ENCODE data around the gene GAREM1.
A peak's percentile ranks its signal among the peaks of the same experiment; 100 is the strongest.
"Not testable (repeated sequence)": the region's sequence is repeated elsewhere in the genome, so short reads cannot be mapped to it uniquely, and the experiment has no call there.

GAREM1 gene

DNA sequence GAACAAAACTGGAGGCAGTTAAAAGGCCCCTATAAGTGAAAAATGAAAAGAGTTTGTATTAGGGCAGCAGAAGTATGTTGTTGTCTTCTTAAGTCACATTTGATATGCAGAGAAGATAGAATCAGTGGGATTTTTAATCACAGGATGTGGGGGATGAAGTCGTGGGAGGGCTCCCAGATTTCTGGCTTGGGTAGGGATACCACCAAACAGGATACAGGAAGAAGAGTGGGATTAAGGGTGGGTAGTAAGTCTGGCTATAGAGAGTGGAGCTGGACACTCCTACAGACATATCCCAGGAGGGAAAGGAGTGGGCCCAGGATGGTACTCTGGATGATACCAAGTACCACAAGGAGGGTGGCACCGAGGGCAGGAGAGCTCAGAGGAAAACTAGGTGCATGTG is 99.3 kb downstream of the GAREM1 start:
- DNase-seq (ENCODE audit: low read depth, low spot score): no peak

DNA sequence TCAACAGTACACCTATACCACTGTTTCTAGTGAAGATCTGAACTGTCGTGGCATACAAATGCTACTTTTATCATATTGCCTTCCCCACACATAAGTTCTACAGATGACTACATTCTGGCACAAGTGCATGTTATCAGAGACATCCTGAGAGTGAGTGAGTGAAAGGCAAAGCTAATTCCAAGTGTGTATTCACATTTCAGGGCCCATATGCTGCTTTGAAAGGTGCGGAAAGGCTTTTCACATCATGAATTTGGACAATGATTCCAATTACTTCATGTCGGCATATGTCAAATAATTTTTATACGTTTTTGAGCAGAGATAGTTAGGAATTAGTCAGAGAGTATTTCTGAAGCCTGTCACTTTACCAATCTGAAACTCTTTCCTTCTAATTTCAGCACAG is 101.7 kb downstream of the GAREM1 start:
- no peak for DNase-seq (ENCODE audit: low read depth, low spot score)

DNA sequence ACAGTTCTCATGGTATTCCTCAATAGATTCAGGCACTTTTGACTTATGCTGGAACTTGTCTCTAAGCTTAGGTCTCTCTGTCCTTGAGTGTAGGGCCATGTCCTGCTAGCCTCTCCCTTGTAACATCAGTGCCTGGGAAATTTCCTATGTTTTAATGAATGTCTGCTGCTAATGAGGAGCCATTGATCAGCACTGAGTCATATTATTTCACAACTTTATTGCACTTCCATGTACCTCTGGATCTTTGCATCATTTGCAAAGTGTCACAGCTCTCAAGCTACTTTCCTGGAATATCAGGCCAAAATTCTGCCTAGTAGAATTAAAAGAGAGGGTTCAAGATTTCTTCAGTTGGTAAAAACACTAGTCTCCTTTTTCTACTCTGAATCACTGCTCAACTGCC is 102.5 kb downstream of the GAREM1 start:
- no peak for DNase-seq (ENCODE audit: low read depth, low spot score)

DNA sequence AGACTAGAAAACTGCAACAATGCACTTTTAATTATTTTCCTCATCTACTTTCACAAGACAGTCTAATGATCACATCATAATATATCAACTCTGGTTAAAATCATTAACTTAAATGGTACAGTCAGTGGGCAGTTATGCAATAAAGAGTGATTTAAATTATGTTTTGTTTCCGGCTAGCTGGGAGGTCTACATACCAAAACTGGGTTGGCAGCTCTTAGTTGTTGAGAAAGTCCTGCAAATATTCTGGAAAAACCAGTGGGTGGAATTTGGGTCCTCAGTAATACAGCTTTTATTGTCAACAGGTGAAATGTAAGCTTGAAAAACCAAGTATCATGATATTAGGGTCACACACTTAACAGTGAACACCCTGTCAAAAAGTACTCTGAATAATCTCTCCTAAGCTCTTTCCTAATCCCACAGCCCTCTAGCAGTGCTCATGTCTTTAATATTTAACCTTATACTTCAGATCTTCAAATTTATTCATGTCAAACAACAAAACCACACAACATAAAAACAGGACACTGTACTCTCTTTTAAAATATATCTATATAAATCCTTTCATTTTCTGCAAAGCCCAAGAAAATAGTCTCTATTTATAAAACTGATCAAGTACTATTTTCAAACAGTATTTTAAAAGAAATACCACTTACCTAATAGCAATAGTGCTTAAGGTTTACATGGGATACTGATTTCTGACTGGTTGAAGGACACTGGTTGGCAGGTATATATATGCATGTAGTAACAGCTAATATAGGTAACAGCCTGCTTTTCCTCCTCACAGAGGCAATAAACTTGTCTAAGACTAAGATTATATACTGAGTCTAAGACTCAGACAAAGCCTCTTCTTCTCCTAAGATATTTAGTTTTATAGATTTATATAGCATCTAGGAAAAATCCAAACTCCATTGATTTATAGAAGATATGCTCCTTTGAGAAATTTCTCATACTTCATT is 103.8 kb downstream of the GAREM1 start:
- peak; percentile 28 for DNase-seq (ENCODE audit: low read depth, low spot score)

DNA sequence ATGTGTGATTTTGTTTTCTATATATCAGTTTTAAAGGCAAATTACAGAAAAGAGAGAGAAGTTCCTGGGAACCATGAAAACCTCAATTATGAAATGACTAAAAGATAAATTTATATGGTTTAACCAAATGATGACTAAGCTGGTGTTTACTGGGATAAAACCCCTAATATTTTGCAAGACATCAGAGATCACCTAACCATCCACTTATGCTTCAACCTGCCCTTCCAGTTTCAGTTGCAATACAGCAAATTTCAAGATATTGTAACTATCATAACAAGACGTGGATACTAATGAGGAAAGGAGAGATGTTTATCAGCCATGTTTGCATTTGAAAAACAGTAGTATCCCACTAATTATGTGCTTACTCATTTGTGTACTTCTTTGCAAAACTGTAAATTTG is 108.2 kb downstream of the GAREM1 start:
- no peak for DNase-seq (ENCODE audit: low read depth, low spot score)

DNA sequence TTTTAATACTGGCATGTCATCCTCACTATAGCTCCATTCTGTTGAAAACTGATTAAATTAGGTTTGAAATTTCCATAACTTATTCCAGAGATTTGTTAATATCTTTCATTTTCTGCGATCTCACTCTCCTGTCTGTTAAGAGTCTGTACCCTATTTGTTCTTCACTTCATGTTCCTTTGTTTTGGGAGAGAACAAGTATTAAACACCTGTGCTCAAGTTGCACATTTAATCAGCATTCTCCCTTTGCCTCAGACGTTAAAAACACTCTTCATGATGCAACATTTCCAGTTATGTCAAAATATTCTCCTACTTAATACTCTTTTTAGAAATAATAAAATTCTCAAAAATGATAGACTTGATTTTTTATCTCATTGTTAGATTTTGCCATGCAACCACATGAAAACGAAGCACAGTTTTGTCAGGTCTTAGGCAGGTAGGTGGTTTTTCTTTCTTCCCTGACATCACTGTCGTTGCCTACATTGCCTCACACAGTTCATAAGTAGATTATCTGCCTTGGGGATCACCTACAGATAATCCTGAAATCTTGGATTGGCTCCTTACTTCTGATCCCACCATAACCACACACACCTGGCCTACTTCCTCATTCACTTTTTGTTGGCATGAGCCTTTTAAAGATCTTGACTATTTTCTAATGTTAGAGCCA is 109.9 kb downstream of the GAREM1 start:
- no peak for DNase-seq (ENCODE audit: low read depth, low spot score)

DNA sequence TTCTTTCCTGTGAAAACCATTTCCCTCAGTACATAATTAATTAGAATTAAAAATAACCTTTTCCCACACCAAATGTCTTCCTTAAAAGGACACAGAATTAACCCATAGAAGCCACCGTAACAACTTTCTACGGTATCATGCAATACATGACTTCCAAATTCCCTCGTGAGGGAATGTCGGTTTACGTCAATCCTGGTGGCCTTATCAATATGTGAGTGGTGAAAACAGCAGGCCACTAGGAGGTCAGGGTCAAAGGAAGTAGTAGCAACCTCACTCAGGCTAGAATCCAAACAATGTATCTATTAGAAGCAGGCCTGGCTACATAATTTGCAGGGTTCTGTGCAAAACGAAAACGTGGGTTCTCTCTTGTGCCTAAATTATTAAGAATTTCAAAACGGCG is 112.2 kb downstream of the GAREM1 start:
- DNase-seq (ENCODE audit: low read depth, low spot score): no peak

DNA sequence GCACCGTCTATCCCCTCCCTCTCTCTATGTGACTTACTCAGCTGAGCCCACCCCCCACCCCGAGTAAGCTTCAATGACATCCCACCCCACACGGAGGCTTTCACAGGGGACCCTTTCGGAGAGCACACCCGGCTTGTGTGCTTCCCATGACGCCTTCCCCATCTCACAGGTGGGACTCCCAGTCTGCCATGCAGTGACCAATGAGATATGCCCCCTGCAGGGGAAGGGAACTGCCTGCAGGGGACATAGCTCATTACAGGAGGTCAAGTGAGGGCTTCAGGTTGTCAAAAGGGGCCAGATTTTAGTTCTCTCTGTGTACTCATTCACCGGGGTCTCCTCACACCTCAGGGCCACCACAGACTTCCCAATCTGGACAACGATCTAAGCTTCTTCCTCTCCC is 112.6 kb downstream of the GAREM1 start:
- no peak for DNase-seq (ENCODE audit: low read depth, low spot score)

DNA sequence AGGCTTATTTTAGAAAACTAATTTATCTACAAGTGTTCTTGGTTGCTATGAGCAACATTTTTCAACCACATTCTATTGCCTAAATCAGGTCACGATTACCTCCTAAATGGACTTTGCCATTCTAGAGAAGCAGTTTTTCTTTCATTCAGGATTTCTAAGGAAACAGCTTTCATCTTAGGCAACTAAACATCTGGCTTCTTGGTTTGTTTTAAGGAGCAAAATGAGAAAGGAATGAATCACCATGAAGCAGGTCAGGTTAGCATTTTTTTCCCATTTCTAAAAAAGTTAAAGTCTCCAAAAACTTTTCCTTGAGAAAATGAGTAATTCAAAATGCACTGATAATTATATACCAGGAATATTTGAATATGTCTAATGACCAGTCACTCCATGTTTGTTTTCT is 114.8 kb downstream of the GAREM1 start:
- DNase-seq (ENCODE audit: low read depth, low spot score): no peak

DNA sequence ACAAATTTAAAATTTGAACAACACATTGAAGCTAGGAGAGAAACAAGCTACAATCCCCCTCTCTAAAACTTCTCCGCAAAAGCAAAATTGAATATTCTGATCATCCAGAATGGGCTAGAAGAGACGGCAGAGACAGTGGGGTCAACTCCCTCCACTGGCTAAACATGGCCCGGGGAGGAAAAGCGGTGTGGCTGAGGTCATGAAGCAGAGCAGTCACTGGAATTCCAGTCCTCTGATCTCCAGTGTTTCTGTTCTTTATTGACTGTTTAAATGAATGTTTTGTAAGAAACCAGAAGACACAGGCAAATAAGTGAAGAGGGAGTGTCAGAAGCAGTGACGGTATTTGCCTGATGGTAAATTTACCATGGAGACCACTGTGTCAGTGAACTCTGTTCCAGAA is 116.2 kb downstream of the GAREM1 start:
- no peak for DNase-seq (ENCODE audit: low read depth, low spot score)

DNA sequence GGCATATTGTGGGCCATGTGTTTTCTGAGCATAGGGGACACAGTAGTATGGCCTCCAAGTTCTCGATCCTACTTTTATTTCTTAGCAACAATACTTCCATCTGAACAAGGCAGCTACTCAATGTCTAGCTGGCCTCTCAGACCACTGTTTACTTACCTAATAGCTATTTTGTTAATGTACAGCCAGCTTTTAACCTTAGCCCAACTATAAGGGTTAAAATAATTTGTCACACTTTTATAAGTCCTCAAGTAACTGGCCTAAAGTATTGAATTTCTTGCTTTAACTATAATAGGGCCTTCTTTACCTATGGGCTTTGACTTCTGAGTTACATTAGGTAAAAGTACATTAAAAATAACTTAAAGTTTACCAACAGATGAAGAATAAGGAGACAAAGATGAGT is 117.4 kb downstream of the GAREM1 start:
- DNase-seq (ENCODE audit: low read depth, low spot score): no peak

DNA sequence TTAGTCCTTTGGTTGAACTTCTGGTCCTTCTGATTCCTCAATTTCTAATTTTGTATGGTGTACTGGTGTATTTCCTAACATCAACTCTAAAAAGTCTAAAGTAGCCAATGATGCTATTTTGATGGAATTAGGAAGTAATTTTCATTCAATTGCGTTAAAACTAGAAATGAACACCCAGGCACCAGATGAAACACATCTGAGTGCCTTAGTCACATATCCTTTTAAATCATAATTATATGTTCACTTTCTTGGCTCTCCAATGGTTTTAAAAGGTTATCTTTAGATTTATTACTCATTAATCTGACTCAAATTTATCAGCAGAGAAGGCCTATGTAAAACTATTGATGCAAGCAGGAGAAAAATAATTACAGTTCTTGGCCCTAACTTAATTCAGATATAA is 119.7 kb downstream of the GAREM1 start:
- peak; percentile 20 for DNase-seq (ENCODE audit: low read depth, low spot score)

DNA sequence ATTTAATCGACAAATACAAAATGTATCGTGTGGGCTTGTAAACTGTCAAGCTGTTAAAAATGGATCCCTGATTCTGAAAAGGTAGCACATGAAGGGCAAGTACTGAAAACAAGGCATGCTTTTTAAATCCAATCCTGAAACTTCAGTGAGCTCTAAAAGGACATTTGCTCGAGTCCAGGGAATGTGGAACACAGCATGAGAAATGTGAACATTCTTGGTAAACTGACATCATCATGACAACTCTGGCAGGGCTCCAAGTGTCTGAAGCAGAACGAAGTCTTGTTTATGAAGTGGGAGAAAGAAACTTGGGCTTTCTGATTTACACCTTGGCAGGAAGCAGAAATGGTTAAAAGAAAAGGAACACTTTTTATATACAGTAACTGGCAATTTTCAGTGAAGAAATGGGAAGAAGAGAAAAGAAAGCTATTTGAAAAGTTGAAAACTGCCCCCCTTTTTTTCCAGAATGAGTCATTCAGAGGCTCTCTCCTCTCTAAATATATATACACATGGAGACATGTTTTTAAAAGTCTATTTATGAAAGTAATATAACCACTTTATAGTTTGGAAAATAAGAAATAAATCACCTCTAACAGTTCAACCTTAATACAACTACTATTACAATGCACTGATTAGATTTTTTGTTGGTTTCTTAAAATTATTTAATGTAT is 120.8 kb downstream of the GAREM1 start:
- peak; percentile 98 for DNase-seq (ENCODE audit: low read depth, low spot score)

DNA sequence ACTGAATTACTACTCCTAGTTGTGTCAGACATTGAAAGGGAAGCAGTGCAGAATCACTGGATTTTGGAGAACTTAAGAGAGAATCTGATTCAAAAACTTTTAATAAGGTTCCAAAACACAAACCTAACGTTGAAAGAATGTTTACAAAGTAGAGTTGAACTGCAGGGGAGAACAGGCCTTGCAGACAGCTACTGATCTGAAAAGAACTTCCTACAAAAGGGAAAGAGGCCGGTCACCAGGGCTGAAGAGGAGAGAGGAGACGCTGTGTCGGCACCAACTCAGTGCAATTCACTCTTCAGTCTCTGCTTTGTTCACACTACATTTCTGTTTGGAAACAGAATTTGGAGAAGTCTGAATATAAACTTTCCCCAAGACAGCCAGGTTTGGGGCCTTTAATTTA is 124.0 kb downstream of the GAREM1 start:
- DNase-seq (ENCODE audit: low read depth, low spot score): peak; percentile 66

DNA sequence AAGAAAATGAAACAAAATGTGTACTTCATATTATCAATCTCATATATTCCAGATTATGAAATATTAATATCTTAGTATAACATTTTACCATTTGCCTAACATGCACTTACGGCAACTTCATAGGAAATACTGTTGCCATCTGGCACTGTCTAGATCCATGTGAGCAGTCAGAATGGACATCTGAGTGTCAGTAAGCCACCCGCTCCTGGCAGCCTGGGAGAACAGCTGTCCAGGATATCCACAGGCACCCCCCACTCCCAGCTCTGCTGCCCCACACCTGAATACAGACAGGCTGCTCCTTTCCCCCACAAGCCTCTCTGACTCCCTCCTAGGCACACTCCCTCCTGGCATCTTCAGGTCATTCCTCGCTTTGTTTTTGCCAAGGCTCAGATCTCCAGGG is 127.0 kb downstream of the GAREM1 start:
- DNase-seq (ENCODE audit: low read depth, low spot score): no peak

DNA sequence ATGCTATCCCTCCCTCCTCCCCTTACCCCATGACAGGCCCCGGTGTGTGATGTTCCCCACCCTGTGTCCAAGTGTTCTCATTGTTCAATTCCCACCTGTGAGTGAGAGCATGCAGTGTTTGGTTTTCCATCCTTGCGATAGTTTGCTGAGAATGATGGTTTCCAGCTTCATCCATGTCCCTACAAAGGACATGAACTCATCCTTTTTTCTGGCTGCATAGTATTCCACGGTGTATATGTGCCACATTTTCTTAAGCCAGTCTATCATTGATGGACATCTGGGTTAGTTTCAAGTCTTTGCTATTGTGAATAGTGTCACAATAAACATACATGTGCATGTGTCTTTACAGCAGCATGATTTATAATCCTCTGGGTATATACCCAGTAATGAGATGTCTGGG is 129.6 kb downstream of the GAREM1 start:
- not testable (repeated sequence) for DNase-seq (ENCODE audit: low read depth, low spot score)

DNA sequence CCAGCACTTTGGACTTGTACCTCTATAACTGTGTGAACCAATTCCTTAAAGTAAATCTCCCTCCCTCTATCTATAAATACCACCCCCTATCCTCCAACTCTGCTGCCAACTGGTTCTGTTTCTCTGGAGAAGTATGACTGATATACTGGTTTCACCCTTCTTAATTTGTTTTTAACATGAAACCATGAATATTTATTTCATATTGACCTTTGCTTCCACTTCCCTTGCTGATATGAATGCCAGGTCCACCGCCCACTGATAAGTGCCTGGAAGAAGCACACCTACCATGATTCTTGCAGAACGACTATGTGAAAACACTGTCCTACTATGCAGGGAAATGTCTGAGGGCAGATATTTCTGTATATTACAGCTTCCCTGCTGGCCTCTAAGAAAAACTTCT is 131.6 kb downstream of the GAREM1 start:
- DNase-seq (ENCODE audit: low read depth, low spot score): no peak

DNA sequence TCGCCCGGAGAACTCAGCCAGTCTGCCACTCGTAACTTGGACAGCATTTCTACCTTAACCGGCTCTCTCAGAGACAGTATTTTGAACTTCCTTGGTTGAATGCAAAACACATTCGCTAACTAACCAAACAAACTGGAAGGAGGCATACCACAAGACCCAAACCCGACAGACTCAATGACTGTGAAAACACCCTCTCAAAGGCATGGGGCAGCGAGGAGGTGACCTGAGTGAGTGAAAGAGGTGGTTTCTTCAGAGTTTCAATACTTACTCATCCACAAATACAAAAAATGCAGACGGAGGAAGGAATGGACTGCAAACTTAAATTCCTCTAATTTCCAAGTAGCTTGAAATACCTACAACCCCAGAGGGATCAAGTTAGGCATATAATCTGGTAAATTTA is 132.9 kb downstream of the GAREM1 start:
- DNase-seq (ENCODE audit: low read depth, low spot score): peak; percentile 59

DNA sequence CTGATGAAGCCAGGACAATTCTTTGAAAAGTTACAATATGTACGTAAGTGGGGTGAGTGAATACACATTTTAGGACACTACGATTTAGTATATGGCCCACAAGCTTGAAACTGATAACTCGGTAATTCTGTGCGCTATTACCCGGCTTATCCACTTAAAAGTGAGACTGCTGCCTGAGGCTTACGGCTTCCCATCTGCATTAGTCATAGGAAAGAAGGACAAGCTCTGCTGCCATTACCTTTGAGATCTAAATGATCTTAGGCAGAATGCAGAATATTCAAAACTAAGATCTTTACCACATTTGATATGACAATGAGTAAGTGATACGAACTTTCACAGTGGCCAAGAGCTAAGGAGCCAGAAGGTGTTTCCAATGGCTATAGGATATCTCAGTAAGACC is 133.3 kb downstream of the GAREM1 start:
- no peak for DNase-seq (ENCODE audit: low read depth, low spot score)

DNA sequence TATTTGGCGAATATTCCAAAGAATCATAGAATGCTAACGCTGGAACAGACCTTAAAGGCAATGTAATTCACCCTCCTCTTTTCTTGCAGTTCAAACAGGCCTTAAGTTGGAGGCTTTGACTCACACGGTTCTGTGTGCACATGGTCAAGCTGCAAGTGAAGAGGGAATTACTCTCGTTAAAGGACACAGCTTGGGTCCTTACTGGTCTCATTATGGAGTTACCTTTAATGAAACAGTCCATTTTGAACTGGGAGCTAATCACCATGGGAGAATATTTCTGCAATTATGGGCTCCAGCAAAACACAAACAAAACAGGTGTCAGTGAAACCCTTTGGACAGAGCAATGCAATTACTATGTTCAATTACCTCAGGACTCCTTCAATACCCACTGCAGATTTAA is 135.5 kb downstream of the GAREM1 start:
- no peak for DNase-seq (ENCODE audit: low read depth, low spot score)

DNA sequence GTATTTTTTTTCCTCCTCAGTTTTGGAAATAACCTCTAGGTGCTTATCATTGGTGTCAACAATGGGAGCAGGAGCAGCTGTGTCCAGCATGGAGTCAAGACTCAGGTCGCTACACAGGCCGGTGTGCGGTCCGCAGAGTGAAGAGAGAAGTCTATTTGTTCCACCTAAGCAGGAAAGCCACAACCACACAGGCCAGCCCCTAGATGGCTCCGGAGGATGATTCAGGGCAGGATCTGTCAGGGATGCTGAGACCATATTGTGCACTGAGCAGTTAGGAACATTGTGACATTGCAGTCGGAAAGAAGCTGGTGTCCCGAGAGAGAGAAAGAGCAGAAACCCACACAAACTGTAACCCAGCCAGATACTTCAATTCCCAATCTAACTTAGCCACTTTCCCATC is 136.9 kb downstream of the GAREM1 start:
- no peak for DNase-seq (ENCODE audit: low read depth, low spot score)

DNA sequence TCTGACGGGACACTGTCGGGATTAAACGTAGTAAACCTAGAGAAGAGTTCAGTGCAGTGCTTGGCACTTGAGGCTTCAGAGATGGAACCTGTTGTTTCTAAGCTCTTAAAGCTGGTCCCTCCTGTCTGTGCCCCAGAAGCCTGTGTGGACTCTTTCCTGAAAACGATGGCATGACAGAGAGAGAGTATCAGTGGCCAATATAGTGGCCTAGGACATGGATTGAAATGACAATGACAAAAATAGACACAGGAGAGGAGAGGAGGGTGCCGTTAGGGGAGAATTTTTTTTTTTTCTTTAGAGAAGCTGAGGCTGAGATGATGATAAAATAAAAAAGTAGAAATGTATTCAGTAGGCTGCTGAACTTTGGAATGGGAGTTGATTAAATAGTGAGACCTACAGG is 138.0 kb downstream of the GAREM1 start:
- DNase-seq (ENCODE audit: low read depth, low spot score): no peak

DNA sequence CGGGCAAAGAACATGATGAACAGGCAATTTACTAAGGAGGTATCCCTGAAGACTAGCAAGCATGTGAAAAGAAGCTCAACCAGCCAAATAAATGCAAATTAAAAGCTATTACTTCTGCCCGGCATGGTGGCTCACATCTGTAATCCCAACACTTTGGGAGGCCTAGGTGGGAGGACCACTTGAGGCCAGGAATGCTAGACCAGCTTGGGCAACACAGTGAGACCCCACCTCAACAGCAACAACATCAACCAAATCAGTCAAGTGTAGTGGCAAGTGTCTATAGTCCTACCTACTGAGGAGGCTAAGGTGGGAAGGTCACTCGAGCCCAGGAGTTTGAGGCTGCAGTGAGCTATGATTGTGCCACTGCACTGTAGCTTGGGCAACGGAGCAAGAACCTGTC is 141.7 kb downstream of the GAREM1 start:
- no peak for DNase-seq (ENCODE audit: low read depth, low spot score)
